Fibroblast of skin of right quadriceps (primary cell): Measurements from ENCODE around the gene ARHGAP6.
A peak's percentile ranks its signal among the peaks of the same experiment; 100 is the strongest.
"Not testable (repeated sequence)": the region's sequence is repeated elsewhere in the genome, so short reads cannot be mapped to it uniquely, and the experiment has no call there.

ENCODE experiments used
- DNase-seq: peaks from one replicate; pipeline ENCODE4 v3.0.0-alpha.2; 2013

The ARHGAP6 gene

GRCh38 chrX:11272863-11273262 lies 392.9 kb downstream of the ARHGAP6 start:
- no peak for DNase-seq

- DNase-seq, result peak; percentile 15
Measured at GRCh38 chrX:11272290-11272689, 393.4 kb downstream of the ARHGAP6 start.

GRCh38 chrX:11269996-11270395 lies 395.7 kb downstream of the ARHGAP6 start:
- no peak for DNase-seq

GRCh38 chrX:11269006-11269405 lies 396.7 kb downstream of the ARHGAP6 start:
- peak; percentile 3 for DNase-seq

GRCh38 chrX:11267425-11267824 lies 398.3 kb downstream of the ARHGAP6 start:
- DNase-seq, result peak; percentile 36

GRCh38 chrX:11266573-11267003 lies 399.1 kb downstream of the ARHGAP6 start:
- no peak for DNase-seq

GRCh38 chrX:11265352-11265751 lies 400.4 kb downstream of the ARHGAP6 start:
- DNase-seq, result no peak

- no peak for DNase-seq
Measured at GRCh38 chrX:11264925-11265324, 400.8 kb downstream of the ARHGAP6 start.

- peak; percentile 65 for DNase-seq
Measured at GRCh38 chrX:11261260-11261659, 404.5 kb downstream of the ARHGAP6 start.

- DNase-seq, result no peak
Measured at GRCh38 chrX:11259437-11259836, 406.3 kb downstream of the ARHGAP6 start.

- no peak for DNase-seq
Measured at GRCh38 chrX:11257711-11258110, 408.0 kb downstream of the ARHGAP6 start.

- no peak for DNase-seq
Measured at GRCh38 chrX:11257290-11257689, 408.4 kb downstream of the ARHGAP6 start.

GRCh38 chrX:11254417-11255109 lies 411.2 kb downstream of the ARHGAP6 start:
- DNase-seq, result no peak

- DNase-seq, result peak; percentile 22
Measured at GRCh38 chrX:11244636-11245035, 421.1 kb downstream of the ARHGAP6 start.

- DNase-seq, result no peak
Measured at GRCh38 chrX:11242704-11243103, 423.0 kb downstream of the ARHGAP6 start.

- DNase-seq, result no peak
Measured at GRCh38 chrX:11241720-11242119, 424.0 kb downstream of the ARHGAP6 start.

GRCh38 chrX:11239230-11239629 lies 426.5 kb downstream of the ARHGAP6 start:
- peak; percentile 46 for DNase-seq

GRCh38 chrX:11235377-11235776 lies 430.3 kb downstream of the ARHGAP6 start:
- DNase-seq, result not testable (repeated sequence)

GRCh38 chrX:11215191-11215921 lies 450.4 kb downstream of the ARHGAP6 start:
- DNase-seq, result no peak

- DNase-seq, result no peak
Measured at GRCh38 chrX:11214346-11215190, 451.2 kb downstream of the ARHGAP6 start.

GRCh38 chrX:11212741-11213140 lies 453.0 kb downstream of the ARHGAP6 start:
- no peak for DNase-seq

GRCh38 chrX:11210415-11210801 lies 455.3 kb downstream of the ARHGAP6 start:
- DNase-seq, result peak; percentile 15

GRCh38 chrX:11209798-11210414 lies 455.8 kb downstream of the ARHGAP6 start:
- no peak for DNase-seq
